Measurements from ENCODE around the gene CUL3. TPM values are rescaled to one million over a fixed set of nuclear protein-coding genes. Genes with fewer than 3 reads are reported as not detected.

The CUL3 gene
- total and polyA plus RNA-seq, 2 of the 8 experiments (the other 6 are each of a cell fraction or from before 2014, with no cell fraction given) = 28.5 to 113 TPM

DNA sequence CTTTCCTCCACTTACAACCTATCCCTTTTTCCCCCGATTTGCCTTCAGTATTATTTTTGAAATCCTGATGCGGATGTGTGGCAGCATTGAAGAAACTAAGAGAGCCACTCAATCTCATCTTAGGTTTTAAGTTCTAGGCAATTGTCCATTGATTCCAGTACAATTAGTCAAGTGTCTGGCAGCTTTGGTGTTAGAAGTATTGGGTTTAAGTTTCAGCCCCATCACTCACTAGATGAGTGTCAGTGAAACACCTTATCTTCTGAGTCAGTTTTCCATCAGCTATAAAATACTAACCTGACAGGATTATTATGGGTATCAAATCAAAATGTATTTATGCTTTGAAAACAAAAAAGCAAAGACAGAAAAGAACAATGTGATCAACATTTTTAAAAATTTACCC is 16.8 kb upstream of the CUL3 start (continued):
- TF ChIP-seq, protein P1, sequence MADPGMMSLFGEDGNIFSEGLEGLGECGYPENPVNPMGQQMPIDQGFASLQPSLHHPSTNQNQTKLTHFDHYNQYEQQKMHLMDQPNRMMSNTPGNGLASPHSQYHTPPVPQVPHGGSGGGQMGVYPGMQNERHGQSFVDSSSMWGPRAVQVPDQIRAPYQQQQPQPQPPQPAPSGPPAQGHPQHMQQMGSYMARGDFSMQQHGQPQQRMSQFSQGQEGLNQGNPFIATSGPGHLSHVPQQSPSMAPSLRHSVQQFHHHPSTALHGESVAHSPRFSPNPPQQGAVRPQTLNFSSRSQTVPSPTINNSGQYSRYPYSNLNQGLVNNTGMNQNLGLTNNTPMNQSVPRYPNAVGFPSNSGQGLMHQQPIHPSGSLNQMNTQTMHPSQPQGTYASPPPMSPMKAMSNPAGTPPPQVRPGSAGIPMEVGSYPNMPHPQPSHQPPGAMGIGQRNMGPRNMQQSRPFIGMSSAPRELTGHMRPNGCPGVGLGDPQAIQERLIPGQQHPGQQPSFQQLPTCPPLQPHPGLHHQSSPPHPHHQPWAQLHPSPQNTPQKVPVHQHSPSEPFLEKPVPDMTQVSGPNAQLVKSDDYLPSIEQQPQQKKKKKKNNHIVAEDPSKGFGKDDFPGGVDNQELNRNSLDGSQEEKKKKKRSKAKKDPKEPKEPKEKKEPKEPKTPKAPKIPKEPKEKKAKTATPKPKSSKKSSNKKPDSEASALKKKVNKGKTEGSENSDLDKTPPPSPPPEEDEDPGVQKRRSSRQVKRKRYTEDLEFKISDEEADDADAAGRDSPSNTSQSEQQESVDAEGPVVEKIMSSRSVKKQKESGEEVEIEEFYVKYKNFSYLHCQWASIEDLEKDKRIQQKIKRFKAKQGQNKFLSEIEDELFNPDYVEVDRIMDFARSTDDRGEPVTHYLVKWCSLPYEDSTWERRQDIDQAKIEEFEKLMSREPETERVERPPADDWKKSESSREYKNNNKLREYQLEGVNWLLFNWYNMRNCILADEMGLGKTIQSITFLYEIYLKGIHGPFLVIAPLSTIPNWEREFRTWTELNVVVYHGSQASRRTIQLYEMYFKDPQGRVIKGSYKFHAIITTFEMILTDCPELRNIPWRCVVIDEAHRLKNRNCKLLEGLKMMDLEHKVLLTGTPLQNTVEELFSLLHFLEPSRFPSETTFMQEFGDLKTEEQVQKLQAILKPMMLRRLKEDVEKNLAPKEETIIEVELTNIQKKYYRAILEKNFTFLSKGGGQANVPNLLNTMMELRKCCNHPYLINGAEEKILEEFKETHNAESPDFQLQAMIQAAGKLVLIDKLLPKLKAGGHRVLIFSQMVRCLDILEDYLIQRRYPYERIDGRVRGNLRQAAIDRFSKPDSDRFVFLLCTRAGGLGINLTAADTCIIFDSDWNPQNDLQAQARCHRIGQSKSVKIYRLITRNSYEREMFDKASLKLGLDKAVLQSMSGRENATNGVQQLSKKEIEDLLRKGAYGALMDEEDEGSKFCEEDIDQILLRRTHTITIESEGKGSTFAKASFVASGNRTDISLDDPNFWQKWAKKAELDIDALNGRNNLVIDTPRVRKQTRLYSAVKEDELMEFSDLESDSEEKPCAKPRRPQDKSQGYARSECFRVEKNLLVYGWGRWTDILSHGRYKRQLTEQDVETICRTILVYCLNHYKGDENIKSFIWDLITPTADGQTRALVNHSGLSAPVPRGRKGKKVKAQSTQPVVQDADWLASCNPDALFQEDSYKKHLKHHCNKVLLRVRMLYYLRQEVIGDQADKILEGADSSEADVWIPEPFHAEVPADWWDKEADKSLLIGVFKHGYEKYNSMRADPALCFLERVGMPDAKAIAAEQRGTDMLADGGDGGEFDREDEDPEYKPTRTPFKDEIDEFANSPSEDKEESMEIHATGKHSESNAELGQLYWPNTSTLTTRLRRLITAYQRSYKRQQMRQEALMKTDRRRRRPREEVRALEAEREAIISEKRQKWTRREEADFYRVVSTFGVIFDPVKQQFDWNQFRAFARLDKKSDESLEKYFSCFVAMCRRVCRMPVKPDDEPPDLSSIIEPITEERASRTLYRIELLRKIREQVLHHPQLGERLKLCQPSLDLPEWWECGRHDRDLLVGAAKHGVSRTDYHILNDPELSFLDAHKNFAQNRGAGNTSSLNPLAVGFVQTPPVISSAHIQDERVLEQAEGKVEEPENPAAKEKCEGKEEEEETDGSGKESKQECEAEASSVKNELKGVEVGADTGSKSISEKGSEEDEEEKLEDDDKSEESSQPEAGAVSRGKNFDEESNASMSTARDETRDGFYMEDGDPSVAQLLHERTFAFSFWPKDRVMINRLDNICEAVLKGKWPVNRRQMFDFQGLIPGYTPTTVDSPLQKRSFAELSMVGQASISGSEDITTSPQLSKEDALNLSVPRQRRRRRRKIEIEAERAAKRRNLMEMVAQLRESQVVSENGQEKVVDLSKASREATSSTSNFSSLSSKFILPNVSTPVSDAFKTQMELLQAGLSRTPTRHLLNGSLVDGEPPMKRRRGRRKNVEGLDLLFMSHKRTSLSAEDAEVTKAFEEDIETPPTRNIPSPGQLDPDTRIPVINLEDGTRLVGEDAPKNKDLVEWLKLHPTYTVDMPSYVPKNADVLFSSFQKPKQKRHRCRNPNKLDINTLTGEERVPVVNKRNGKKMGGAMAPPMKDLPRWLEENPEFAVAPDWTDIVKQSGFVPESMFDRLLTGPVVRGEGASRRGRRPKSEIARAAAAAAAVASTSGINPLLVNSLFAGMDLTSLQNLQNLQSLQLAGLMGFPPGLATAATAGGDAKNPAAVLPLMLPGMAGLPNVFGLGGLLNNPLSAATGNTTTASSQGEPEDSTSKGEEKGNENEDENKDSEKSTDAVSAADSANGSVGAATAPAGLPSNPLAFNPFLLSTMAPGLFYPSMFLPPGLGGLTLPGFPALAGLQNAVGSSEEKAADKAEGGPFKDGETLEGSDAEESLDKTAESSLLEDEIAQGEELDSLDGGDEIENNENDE (IDR thresholded peaks at IDR 0.05; ENCODE audit: insufficient replicate concordance, low read length) = no peak
- TF ChIP-seq SIX5 (IDR thresholded peaks at IDR 0.05; ENCODE audit: low read depth, low read length) (no peak), HDAC2 (IDR thresholded peaks at IDR 0.05; ENCODE audit: borderline replicate concordance in 1 of 2, low read depth in 2 of 2, low read length in 2 of 2) (no peak), MAFK (IDR thresholded peaks at IDR 0.05; ENCODE audit: low read depth, low read length) (no peak), SIRT6 (IDR thresholded peaks at IDR 0.05; ENCODE audit: low read length) (no peak), TEAD4 (IDR thresholded peaks at IDR 0.05; ENCODE audit: low read depth, low read length) (no peak), POU5F1 (IDR thresholded peaks at IDR 0.05; ENCODE audit: low read depth, low read length) (no peak), TCF12 (IDR thresholded peaks at IDR 0.05; ENCODE audit: low read depth, low read length) (no peak), CHD2 (IDR thresholded peaks at IDR 0.05; ENCODE audit: low read length) (no peak), SRF (IDR thresholded peaks at IDR 0.05; ENCODE audit: low read depth, low read length) (no peak), FOSL1 (IDR thresholded peaks at IDR 0.05; ENCODE audit: insufficient read depth, low read depth, low read length) (no peak), KDM4A (IDR thresholded peaks at IDR 0.05; ENCODE audit: low read depth, low read length, severe bottlenecking) (no peak), POLR2AphosphoS5 (IDR thresholded peaks at IDR 0.05; ENCODE audit: low read depth, low read length) (no peak)

Measured in H1 (cell line).